Amygdala (tissue), 56 donors: Measurements from ENCODE around the gene ZNF511.
A peak's percentile ranks its signal among the peaks of the same experiment; 100 is the strongest.

ENCODE experiments used
- DNase-seq, 56 donors: peaks; one replicate each; lab custom pipeline; 2025; lab: John Stamatoyannopoulos, UW

ZNF511 gene

DNA sequence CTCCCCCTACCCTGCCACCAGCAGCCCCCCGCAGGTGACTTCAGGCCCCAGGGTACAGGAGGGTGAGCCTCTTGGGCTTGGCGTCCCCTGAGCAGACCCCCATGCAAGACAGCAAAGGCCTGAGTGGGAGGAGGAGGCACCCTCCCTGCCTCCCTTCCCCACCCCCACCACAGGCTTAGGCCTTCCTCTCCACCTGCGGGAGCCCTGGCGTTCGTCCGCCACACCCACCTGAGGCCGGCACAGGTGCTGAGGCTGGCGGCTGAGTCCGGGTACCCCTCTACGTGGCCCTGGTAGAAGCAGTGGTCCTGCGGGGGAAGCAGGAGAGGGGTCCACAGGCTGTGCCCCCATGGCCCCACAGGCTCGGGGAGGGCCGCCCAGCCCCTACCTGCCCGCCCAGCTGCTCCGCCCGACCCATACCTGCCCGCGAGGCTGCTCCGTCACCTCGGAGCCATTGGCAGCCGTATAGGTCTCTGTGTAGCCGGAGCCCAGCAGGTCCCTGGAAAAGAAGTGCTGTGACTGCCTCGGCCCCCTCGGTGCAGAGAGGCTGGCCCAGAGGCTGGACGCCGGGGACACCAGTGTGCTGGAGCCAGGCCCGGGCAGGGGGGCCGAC lies 35.1 kb upstream of the ZNF511 start:
- DNase-seq: no peak

- no peak for DNase-seq
These were observed 33.7 kb upstream of the ZNF511 start for GRCh38 chr10:133274751-133275683.

- no peak for DNase-seq
These were observed 33.0 kb upstream of the ZNF511 start for GRCh38 chr10:133275684-133276092.

- no peak for DNase-seq
These were observed 32.6 kb upstream of the ZNF511 start for GRCh38 chr10:133276100-133276434.

- DNase-seq: no peak
These were observed 32.1 kb upstream of the ZNF511 start, which contains the start of gene ADAM8 for GRCh38 chr10:133276435-133277201. Gene ADAM8, minus strand, starts transcription at chr10:133276868. Its CDS starts 51 bp downstream, at chr10:133276817.

- no peak for DNase-seq
These were observed 31.3 kb upstream of the ZNF511 start for GRCh38 chr10:133277277-133277992.

DNA sequence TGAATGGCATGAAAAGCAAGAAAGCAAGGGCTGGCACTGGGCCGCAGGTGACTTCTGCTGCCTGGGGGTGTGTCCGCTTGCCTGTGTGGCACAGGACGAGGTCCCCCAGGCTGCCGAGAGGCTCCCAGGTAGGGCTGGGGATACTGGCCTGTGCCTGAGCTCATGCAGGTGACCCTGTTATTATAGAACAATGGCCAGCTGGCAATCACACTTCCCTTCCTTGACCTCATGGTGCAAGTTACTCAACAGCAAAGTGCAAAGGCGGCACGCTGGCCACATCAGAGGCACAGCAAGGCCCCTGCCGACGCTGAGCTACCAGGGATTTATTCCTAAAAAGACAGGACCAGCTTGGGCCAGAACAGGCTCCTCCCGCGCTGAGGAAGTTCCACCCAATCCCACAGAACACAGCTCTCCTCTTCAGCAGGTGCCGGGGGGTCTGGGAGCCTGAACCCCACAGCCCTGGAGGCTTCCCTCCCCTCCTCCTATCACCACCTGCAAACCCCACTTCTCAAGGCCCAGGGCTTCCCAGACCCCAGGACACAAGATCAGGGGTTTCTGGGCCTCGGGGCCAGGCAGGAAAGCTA lies 30.6 kb upstream of the ZNF511 start:
- no peak for DNase-seq

DNA sequence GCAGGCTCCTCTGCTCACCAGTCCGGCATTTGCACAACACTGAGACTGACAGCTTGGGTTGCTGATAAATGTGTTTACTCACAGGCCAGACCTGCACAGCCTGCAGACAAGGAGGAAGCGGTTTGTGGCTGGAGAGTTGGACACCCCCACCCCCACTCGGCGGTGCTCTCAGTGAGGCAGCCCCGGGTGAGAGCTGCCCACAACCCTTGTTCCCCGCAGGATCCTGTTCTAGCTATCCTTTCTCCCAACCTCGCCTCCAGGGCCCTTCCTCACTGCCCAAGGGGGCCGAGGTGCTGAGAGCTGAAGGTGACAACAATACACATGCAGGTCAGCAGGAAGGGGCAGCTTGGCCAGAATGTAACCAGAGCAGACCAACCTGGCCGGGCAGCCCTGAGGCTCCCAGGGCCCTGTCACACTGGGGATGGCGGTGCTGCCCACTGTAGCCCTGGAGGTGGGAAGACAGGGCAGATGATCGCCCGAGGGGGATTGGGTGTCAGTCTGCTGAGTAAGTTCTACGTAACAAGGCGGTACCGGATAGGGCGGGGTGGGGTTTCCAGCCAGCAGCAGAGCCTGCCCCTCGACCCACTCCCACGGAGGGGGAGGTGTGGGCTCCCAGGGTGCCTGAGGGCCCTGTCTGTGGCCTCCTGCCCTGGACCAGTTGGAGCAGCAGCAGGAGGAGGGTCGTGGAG lies 30.0 kb upstream of the ZNF511 start:
- peak in 5 of 56 donors; percentile 8 to 35 (median 21) for DNase-seq

DNA sequence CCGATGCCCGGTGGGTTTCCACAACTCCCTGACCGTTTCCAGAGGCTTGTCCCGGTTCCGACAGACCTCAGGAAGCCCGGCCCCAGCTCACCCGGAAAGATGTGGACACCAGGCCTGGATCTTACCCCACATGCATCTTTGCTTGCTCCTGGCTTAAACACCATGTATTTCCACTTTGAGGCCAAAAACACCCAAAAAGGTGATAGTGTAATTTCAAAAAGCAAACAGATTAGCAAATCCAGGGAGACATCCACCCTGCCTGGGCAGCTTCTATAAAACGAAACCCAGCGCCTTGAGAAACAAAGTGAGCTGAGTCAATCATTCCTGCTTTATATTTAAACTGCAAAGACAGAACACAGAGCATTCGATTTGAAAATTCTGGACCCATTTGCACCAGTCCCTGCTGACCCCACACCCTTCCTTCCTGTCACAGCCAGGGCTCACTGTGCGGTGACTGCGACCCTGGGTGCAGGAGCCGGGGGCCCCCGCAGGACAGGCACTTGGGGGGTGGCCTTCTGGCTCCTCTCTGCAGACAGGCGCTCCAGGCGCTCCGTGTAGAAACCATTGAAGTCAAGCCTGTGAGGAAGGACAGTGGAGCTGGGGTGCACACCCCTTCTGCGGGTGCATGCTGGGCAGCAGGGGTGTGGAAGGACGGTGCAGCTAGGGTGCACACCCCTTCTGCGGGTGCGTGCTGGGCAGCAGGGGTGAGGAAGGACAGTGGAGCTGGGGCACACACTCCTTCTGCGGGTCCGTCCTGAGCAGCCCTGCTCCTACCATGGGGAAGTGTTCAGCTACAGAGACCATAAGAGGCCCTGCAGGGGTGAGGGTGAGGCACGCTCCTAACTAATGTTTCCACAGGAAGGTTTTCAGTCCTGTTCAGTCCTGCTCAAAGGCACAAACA lies 29.1 kb upstream of the ZNF511 start:
- no peak for DNase-seq

- DNase-seq: no peak
These were observed 28.2 kb upstream of the ZNF511 start for GRCh38 chr10:133280391-133281059.

GRCh38 chr10:133281084-133281483 lies 27.6 kb upstream of the ZNF511 start:
- DNase-seq: no peak

DNA sequence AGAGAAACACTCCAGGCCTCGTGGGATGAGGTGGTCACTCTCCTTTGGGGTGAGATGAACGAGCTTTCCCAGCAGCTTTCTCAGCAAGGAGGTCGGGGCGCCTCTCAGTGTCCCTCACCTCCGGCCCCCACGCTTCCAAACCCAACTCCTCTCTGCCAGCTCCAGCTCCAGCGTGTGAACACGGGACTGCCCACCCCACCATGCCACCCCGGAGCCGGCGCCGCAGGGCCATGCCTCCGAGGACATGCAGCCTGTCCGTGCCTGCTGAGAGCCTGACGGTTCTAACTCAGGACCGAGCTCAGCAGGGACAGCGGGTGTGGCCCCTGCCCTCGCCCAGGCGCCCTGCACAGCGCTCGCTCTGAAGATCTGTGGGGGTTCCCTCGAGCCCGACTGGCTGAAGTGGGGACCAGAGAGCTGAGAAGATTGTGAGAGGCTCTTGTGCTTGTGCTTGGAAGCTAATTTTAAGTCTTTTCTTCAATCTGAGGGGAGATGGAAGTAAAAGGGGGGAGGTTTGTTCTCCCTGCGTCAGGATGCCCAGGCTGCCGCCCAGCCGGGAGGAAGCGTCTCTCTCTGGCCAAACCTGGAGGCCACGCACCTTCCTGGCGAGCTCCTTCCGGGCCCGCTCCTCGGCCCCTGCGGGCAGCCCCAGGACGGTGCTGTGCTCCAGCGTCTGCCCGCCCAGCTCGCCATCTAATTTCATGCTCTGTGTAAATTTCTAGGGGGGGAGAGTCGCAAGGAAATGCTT lies 26.9 kb upstream of the ZNF511 start:
- DNase-seq: no peak

GRCh38 chr10:133282846-133283390 lies 25.8 kb upstream of the ZNF511 start:
- DNase-seq: no peak

DNA sequence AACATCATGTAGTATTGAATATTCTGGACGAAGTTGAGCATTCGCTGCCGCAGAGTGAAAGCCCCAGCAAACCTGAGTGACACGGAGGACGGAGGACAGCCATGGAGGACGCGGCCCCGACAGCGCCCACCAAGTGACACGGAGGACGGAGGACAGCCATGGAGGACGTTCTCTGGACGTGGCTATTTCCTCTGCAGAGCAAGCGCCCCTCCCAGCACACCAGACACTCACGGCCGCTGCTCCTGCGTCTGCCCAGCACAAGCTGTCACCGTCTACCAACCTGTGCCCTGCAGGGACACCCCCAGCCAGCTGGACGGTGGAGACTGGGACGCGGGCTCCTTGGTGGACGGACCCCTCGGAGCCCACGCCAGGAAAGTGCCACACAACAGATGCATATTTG lies 24.8 kb upstream of the ZNF511 start:
- no peak for DNase-seq

DNA sequence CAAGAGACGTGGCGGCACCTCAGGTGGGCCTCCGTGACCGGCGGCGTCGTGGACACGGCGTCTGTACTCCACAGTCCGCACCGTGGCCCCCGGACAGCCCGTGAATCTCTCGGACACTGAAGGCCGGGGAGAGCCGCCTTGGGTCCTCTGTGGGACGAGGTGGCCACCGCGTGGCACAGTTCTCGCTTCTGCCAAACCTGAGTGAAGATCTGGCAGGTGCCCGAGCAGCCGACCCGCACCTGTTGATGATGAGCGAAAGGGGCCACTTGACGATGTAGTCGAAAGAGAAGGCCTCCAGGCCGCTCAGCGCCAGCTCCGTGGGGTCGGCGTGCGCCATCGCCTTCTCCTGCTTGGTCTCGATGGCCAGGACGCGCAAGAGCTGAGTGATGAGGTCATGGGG lies 23.5 kb upstream of the ZNF511 start:
- DNase-seq: no peak

DNA sequence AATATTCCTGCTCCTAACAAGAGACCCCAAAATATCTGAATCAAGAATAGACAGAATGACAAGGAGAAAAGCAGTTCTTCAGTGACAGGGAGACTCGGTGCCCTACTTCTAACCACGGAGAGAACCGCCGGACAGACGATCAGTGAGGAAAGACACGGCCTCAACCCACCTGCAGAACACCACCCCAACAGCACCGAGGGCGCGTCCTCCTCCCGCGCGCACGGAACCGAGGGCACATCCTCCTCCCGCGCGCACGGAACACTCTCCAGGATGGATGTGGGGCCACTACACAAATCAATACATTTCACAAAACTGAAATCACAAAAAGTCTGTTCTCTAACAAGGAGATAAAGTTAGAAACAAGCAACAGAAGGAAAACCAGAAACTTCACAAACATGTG lies 22.3 kb upstream of the ZNF511 start:
- no peak for DNase-seq
